HCT116 (cell line): ENCODE data around the gene IFNL1. TPM values are rescaled to one million over a fixed set of nuclear protein-coding genes. Genes with fewer than 3 reads are reported as not detected.

Source experiments
- ATAC-seq: fragments of 200-7000 bp; cut with Tn5 transposase; 2 replicates; pipeline ENCODE4 v1.9.1; 2020; ENCODE audit warnings: mild to moderate bottlenecking, moderate library complexity
- BruUV-seq: library from RNA; stranded (reverse); fragments of 400-500 nt; replicated peaks from 2 replicates; lab custom pipeline; 2021; lab: Mats Ljungman, UMichigan
- CTCF ChIA-PET: fragments of 300-600 bp; sonication (Branson Sonifier 250); formaldehyde crosslinking; loops from one replicate; lab custom pipeline; 2021; ENCODE audit warnings: antibody characterized with exemption; lab: Charles Lee
- POLR2A ChIA-PET: fragments of 300-600, 350-600 bp; sonication (Branson Sonifier 250); formaldehyde crosslinking; loops from one replicate; lab custom pipeline; 2021; ENCODE audit warnings: antibody characterized with exemption; lab: Charles Lee
- RAD21 ChIA-PET, 2 experiments: fragments of 300-600 bp; sonication (Branson Sonifier 250); formaldehyde crosslinking; loops; one replicate each; lab custom pipeline; 2023; ENCODE audit warnings: low total read pairs in 2 of 2; ENCODE audit not compliant: uncharacterized antibody in 2 of 2, unreplicated experiment in 2 of 2, low non-redundant PET in 1 of 2; lab: Charles Lee
- DNase-seq: peaks from one replicate; pipeline ENCODE4 v3.0.0-alpha.2; 2010; ENCODE audit warnings: low read depth, low spot score
- H2AFZ ChIP-seq: fragments of 200-600 bp; shearing (Covaris generic), sonication (generic); 2 replicates; pipeline ENCODE4 v1.6.1; 2017; ENCODE audit warnings: low read depth, mixed run types, mixed read lengths, antibody characterized with exemption, low read length; ENCODE audit not compliant: poor library complexity, severe bottlenecking
- H3K27ac ChIP-seq: 2 replicates; pipeline ENCODE4 v1.5.1; 2012; ENCODE audit warnings: low read depth, low read length
- H3K27me3 ChIP-seq: fragments of 200-600 bp; sonication (generic); 2 replicates; pipeline ENCODE4 v1.6.1; 2016; ENCODE audit warnings: mixed run types, low read length, mixed read lengths; ENCODE audit not compliant: insufficient read depth
- H3K36me3 ChIP-seq, 2 experiments: fragments of 200-500 bp in 1 of 2; fragments of 200-600 bp in 1 of 2; sonication (Bioruptor generic) in 1 of 2; sonication (generic) in 1 of 2; 2 replicates each; pipeline versions ENCODE4 v1.5.1 to v1.6.1; 2014 to 2016; ENCODE audit warnings: low read length in 2 of 2, inconsistent platforms in 1 of 2, mixed read lengths in 1 of 2, mixed run types in 1 of 2; ENCODE audit not compliant: insufficient read depth in 2 of 2, control insufficient read depth in 1 of 2
- H3K4me1 ChIP-seq, 2 experiments: fragments of 200-600 bp in 1 of 2; sonication (generic) in 1 of 2; 2 replicates each; pipeline versions ENCODE4 v1.5.1 to v1.6.1; 2012 to 2017; ENCODE audit warnings: low read length in 2 of 2, inconsistent platforms in 1 of 2, mild to moderate bottlenecking in 1 of 2, mixed read lengths in 1 of 2, mixed run types in 1 of 2, moderate library complexity in 1 of 2; ENCODE audit not compliant: insufficient read depth in 2 of 2, control insufficient read depth in 1 of 2
- H3K4me2 ChIP-seq: fragments of 200-600 bp; sonication (generic); 2 replicates; pipeline ENCODE4 v1.6.1; 2017; ENCODE audit warnings: mixed run types, low read length, mixed read lengths
- H3K4me3 ChIP-seq, 2 experiments: fragments of 200-600 bp in 1 of 2; sonication (generic) in 1 of 2; replicated peaks in 1 of 2; 2 replicates each; pipeline ENCODE4 v1.5.1; 2011 to 2016; ENCODE audit warnings: low read length in 2 of 2, control low read depth in 1 of 2, low read depth in 1 of 2, mild to moderate bottlenecking in 1 of 2, mixed read lengths in 1 of 2, mixed run types in 1 of 2
- H3K79me2 ChIP-seq: fragments of 200-600 bp; sonication (generic); 2 replicates; pipeline ENCODE4 v1.6.1; 2017; ENCODE audit warnings: mild to moderate bottlenecking, mixed run types, low read length, moderate library complexity, mixed read lengths; ENCODE audit not compliant: insufficient read depth
- H3K9ac ChIP-seq: fragments of 200-600 bp; sonication (generic); 2 replicates; pipeline ENCODE4 v1.6.1; 2016; ENCODE audit warnings: low read length, mixed read lengths
- H3K9me2 ChIP-seq: fragments of 200-600 bp; sonication (generic), shearing (Covaris generic); 2 replicates; pipeline ENCODE4 v1.6.1; 2017; ENCODE audit warnings: mixed run types, mild to moderate bottlenecking, moderate library complexity; ENCODE audit not compliant: insufficient read depth
- H3K9me3 ChIP-seq, 2 experiments: fragments of 200-500 bp in 1 of 2; fragments of 200-600 bp in 1 of 2; sonication (Bioruptor generic) in 1 of 2; sonication (generic) in 1 of 2; 2 replicates each; pipeline ENCODE4 v1.6.1; 2014 to 2017; ENCODE audit warnings: low read length in 2 of 2, mixed read lengths in 2 of 2, inconsistent platforms in 1 of 2, low read depth in 1 of 2, mild to moderate bottlenecking in 1 of 2, mixed run types in 1 of 2, moderate library complexity in 1 of 2; ENCODE audit not compliant: control insufficient read depth in 1 of 2, insufficient read depth in 1 of 2
- H4K20me1 ChIP-seq: fragments of 200-600 bp; sonication (generic), shearing (Covaris generic); 2 replicates; pipeline ENCODE4 v1.6.1; 2017; ENCODE audit warnings: mixed run types, mild to moderate bottlenecking, moderate library complexity; ENCODE audit not compliant: insufficient read depth
- ATF3 ChIP-seq: IDR thresholded peaks from 2 replicates; pipeline ENCODE4 v1.6.1; 2012
- CBX3 ChIP-seq: IDR thresholded peaks from 2 replicates; pipeline ENCODE4 v1.6.1; 2012; ENCODE audit warnings: low read depth
- CEBPB ChIP-seq: IDR thresholded peaks from 2 replicates; pipeline ENCODE4 v1.6.1; 2012; ENCODE audit warnings: low read depth
- CTCF ChIP-seq, 3 experiments: fragments of 200-600 bp in 1 of 3; sonication (generic) in 1 of 3; IDR thresholded peaks in 2 of 3; conservative IDR thresholded peaks in 1 of 3; 2 replicates each; pipeline ENCODE4 v1.5.1; 2012 to 2017; ENCODE audit warnings: low read depth in 2 of 3, low read length in 2 of 3, antibody characterized with exemption in 1 of 3, borderline replicate concordance in 1 of 3, control low read depth in 1 of 3, mild to moderate bottlenecking in 1 of 3, mixed read lengths in 1 of 3, mixed run types in 1 of 3, moderate library complexity in 1 of 3; ENCODE audit not compliant: insufficient read depth in 1 of 3
- MAX ChIP-seq: IDR thresholded peaks from 2 replicates; pipeline ENCODE4 v1.6.1; 2012
- SP1 ChIP-seq: IDR thresholded peaks from 2 replicates; pipeline ENCODE4 v1.6.1; 2012; ENCODE audit warnings: low read depth
- TCF7L2 ChIP-seq: IDR thresholded peaks from 2 replicates; pipeline ENCODE4 v1.7.0; 2011; ENCODE audit warnings: borderline replicate concordance, inconsistent platforms; ENCODE audit not compliant: insufficient read depth, insufficient read length; ENCODE audit errors: extremely low read depth
- YY1 ChIP-seq: IDR thresholded peaks from 2 replicates; pipeline ENCODE4 v1.6.1; 2011; ENCODE audit warnings: low read length, low read depth, moderate library complexity, mild to moderate bottlenecking; ENCODE audit not compliant: insufficient replicate concordance; ENCODE audit errors: extremely low read depth
- ZBTB33 ChIP-seq: IDR thresholded peaks from 2 replicates; pipeline ENCODE4 v1.6.1; 2011; ENCODE audit warnings: mild to moderate bottlenecking, low read length, moderate library complexity; ENCODE audit not compliant: insufficient replicate concordance; ENCODE audit errors: extremely low read depth
- intact Hi-C: fragments of 100-400 bp; cut with micrococcal nuclease; formaldehyde crosslinking; loops from 2 replicates; pipeline ENCODE4 v1.10.0; 2022
- total RNA-seq: library from RNA; stranded (reverse); gene quantifications from one replicate; pipeline ENCODE4 v1.2.1, GENCODE V29; 2021; ENCODE audit not compliant: unreplicated experiment

IFNL1 gene
- total RNA-seq, 1 experiment from 2014 or later: not detected

- TF ChIP-seq ZBTB33 (no peak), CTCF (IDR thresholded peaks at IDR 0.05 in 2 of 3, conservative IDR thresholded peaks at IDR 0.05 in 1 of 3; ENCODE audit: borderline replicate concordance in 1 of 3, insufficient read depth in 1 of 3, low read depth in 2 of 3, low read length in 2 of 3) (no peak), TCF7L2 (no peak)
These were observed 3.6 kb downstream of the IFNL1 start (continued) for GRCh38 chr19:39299832-39300231.

- Histone ChIP-seq H3K9me3 (no peaks in the 10 kb centered on the region), H4K20me1 (no peaks in the 10 kb centered on the region), H3K9ac (no peak overlapping the region), H3K4me2 (no peak overlapping the region), H3K27me3 (no peaks in the 10 kb centered on the region), H3K79me2 (no peaks in the 10 kb centered on the region), H3K27ac (no peak overlapping the region), H3K36me3 (no peaks in the 10 kb centered on the region), H3K4me3 (no peak overlapping the region), H3K9me2 (no peaks in the 10 kb centered on the region), H2AFZ (no peak overlapping the region), H3K4me1 (peaks cover 9 to 10% of the 10 kb centered on the region in 2 experiments)
- no TSS peak for BruUV-seq
- no peak for ATAC-seq
- TF ChIP-seq CBX3 (no peak), SP1 (no peak), ATF3 (no peak), MAX (no peak), CTCF (IDR thresholded peaks at IDR 0.05 in 2 of 3, conservative IDR thresholded peaks at IDR 0.05 in 1 of 3; ENCODE audit: borderline replicate concordance in 1 of 3, insufficient read depth in 1 of 3, low read depth in 2 of 3, low read length in 2 of 3) (no peak), CEBPB (no peak), YY1 (no peak)
- no peak for DNase-seq
- POLR2A ChIA-PET: interaction anchor here (0.7 kb wide), 1 partner anchor 9 kb away, joined by 3 read pairs; no protein-coding TSS in a partner anchor
- intact Hi-C loops: no loop called here
- RAD21 ChIA-PET: no interaction called here
- CTCF ChIA-PET: no interaction called here
These were observed 4.8 kb downstream of the IFNL1 start for GRCh38 chr19:39301021-39301420.
